Calu3 (cell line): ENCODE data around the gene ANXA3. TPM values are rescaled to one million over a fixed set of nuclear protein-coding genes. Genes with fewer than 3 reads are reported as not detected.

Experiments
- BruUV-seq: library from RNA; stranded (reverse); fragments of 400-500 nt; replicated peaks from 2 replicates; lab custom pipeline; 2021; lab: Mats Ljungman, UMichigan
- CTCF ChIA-PET: fragments of 300-600 bp; sonication (Branson Sonifier 250); formaldehyde crosslinking; loops from one replicate; lab custom pipeline; 2022; ENCODE audit warnings: antibody characterized with exemption; lab: Charles Lee
- DNase-seq: peaks from one replicate; pipeline ENCODE4 v3.0.0; 2022
- H3K27ac Mint-ChIP-seq: one replicate; pipeline ENCODE4 v1.8.0; 2022; ENCODE audit warnings: mixed read lengths; ENCODE audit not compliant: unreplicated experiment
- H3K27me3 Mint-ChIP-seq: one replicate; pipeline ENCODE4 v1.8.0; 2022; ENCODE audit warnings: mixed read lengths; ENCODE audit not compliant: unreplicated experiment
- H3K36me3 Mint-ChIP-seq: one replicate; pipeline ENCODE4 v1.8.0; 2022; ENCODE audit warnings: mild to moderate bottlenecking, moderate library complexity, mixed read lengths; ENCODE audit not compliant: insufficient read depth, unreplicated experiment
- H3K4me1 Mint-ChIP-seq: one replicate; pipeline ENCODE4 v1.8.0; 2022; ENCODE audit warnings: mild to moderate bottlenecking, low read depth, mixed read lengths; ENCODE audit not compliant: unreplicated experiment
- H3K4me3 Mint-ChIP-seq: one replicate; pipeline ENCODE4 v1.8.0; 2022; ENCODE audit warnings: mild to moderate bottlenecking, low read depth, moderate library complexity, mixed read lengths; ENCODE audit not compliant: unreplicated experiment
- H3K9me3 Mint-ChIP-seq: one replicate; pipeline ENCODE4 v1.8.0; 2022; ENCODE audit warnings: low read depth, mixed read lengths; ENCODE audit not compliant: unreplicated experiment
- intact Hi-C: fragments of 100-400 bp; cut with micrococcal nuclease; formaldehyde crosslinking; loops from one replicate; pipeline ENCODE4 v1.10.0; 2022; ENCODE audit not compliant: unreplicated experiment
- total RNA-seq: library from RNA; stranded (reverse); gene quantifications from 2 replicates; pipeline ENCODE4 v1.2.3, GENCODE V29; 2022
- TF ChIP-seq, protein P1 (sequence below): fragments of 200-600 bp; IDR thresholded peaks from one replicate; pipeline ENCODE4 v1.8.0; 2022; ENCODE audit warnings: antibody characterized with exemption; ENCODE audit not compliant: unreplicated experiment

The ANXA3 gene
- total RNA-seq, 1 experiment from 2014 or later: 188 TPM

DNA sequence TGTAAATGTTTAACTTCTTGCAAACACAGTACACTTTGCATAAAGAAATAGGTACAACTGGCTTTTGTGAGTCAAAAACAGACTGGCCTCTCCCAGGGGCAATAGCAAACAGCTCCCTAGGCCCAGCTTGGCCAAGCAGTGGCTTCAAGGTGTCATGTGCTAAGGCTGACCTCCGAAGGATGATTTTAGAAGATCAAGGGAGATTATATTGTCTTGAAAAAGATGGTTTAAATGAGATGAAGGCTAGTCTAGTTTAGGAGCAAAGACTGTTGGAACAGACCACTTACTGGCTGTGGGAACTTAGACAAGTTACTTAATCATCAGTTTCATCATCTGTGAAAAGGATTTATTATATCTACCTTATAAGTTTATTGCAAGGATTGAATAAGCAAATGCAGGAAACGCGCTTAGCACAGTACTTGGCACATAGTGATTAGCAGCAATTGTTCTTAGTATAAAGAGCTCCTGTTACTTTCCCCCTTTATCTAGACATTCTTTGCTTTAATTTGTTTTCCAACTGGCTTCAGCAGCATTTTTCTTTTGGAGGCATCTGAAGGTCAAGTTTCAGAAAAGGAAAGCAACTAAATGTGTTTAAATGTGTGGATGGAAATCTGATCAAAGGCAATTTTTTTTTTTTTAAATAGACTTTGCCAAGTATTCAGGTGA lies 17.2 kb downstream of the ANXA3 start:
- Mint-ChIP-seq H3K27ac (peak overlapping the region; percentile 99), H3K36me3 (peaks cover 73% of the 10 kb centered on the region), H3K9me3 (no peaks in the 10 kb centered on the region), H3K4me3 (peak overlapping the region; percentile 2), H3K27me3 (no peaks in the 10 kb centered on the region), H3K4me1 (peaks cover 45% of the 10 kb centered on the region)
- BruUV-seq: TSS peak; percentile 24
- no peak for DNase-seq
- CTCF ChIA-PET: interaction anchor here (0.6 to 1.8 kb wide), 7 partner anchors 8 to 706 kb away, joined by 3 to 8 read pairs (median 3); partner anchors contain the start of gene MRPL1
- intact Hi-C loops: loop anchor here (1.0 kb wide), 2 partner anchors 16 to 34 kb away; no protein-coding TSS in a partner anchor
- TF ChIP-seq, protein P1, sequence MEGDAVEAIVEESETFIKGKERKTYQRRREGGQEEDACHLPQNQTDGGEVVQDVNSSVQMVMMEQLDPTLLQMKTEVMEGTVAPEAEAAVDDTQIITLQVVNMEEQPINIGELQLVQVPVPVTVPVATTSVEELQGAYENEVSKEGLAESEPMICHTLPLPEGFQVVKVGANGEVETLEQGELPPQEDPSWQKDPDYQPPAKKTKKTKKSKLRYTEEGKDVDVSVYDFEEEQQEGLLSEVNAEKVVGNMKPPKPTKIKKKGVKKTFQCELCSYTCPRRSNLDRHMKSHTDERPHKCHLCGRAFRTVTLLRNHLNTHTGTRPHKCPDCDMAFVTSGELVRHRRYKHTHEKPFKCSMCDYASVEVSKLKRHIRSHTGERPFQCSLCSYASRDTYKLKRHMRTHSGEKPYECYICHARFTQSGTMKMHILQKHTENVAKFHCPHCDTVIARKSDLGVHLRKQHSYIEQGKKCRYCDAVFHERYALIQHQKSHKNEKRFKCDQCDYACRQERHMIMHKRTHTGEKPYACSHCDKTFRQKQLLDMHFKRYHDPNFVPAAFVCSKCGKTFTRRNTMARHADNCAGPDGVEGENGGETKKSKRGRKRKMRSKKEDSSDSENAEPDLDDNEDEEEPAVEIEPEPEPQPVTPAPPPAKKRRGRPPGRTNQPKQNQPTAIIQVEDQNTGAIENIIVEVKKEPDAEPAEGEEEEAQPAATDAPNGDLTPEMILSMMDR: no peak

DNA sequence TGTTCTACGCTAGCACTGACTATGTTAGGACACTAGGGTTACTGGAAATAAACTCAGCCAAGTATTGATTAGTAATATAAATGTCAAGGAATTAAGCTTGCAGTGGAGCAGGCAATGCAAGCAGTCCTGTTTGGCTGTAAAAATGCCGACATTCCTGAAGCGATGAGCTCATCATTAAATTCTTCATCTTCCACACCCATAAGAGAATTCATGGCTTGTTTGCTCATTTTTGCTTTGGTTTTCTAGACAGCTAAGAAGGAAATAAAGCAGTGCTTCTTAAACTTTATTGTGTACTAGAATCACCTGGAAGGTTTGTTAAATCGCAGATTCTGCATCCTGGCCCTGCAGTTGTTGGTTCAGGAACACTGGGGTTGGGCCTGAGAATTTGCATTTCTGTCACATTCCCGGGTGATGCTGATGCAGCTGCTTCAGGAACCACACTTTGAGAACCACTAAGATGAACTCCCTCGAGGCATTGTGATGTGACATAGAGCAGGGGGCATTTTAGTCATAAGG lies 17.8 kb downstream of the ANXA3 start:
- H3K4me1 Mint-ChIP-seq: peaks cover 42% of the 10 kb centered on the region
- H3K9me3 Mint-ChIP-seq: no peaks in the 10 kb centered on the region
- no peaks in the 10 kb centered on the region for H3K27me3 Mint-ChIP-seq
- H3K4me3 Mint-ChIP-seq: peak overlapping the region; percentile 2
- BruUV-seq: no TSS peak
- peaks cover 74% of the 10 kb centered on the region for H3K36me3 Mint-ChIP-seq
- TF ChIP-seq, protein P1: no peak
- CTCF ChIA-PET: interaction anchor here (0.6 to 1.8 kb wide), 7 partner anchors 8 to 707 kb away, joined by 3 to 8 read pairs (median 3); partner anchors contain the start of gene MRPL1
- peak; percentile 51 for DNase-seq
- H3K27ac Mint-ChIP-seq: peak overlapping the region; percentile 99
- intact Hi-C loops: loop anchor here (1.0 kb wide), 2 partner anchors 17 to 35 kb away; no protein-coding TSS in a partner anchor

DNA sequence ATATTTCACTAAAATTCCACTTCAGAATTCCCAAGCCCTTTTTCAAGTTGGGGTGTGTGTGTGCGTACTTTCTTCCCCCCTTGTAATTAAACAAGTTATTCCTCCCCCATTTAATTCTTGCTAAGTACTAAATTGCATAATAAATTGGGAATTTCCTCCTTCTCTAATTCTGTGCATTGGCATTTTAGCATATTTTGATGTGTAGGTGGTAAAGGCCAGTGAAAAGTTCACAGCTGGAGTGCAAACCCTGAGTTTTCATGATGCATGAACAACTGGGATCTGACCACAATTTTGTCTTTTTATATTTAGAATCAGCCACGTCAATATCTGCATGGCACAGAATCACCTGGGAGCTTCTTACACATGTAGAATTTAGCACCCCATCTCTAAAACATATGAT lies 18.5 kb downstream of the ANXA3 start:
- CTCF ChIA-PET: interaction anchor here (0.5 kb wide), 1 partner anchor 23 kb away, joined by 3 read pairs; no protein-coding TSS in a partner anchor
- Mint-ChIP-seq H3K4me1 (peaks cover 34% of the 10 kb centered on the region), H3K27me3 (no peaks in the 10 kb centered on the region), H3K9me3 (no peaks in the 10 kb centered on the region), H3K27ac (peak overlapping the region; percentile 67), H3K36me3 (peaks cover 69% of the 10 kb centered on the region), H3K4me3 (no peak overlapping the region)
- intact Hi-C loops: no loop called here
- DNase-seq: no peak
- TF ChIP-seq, protein P1: no peak
- no TSS peak for BruUV-seq

DNA sequence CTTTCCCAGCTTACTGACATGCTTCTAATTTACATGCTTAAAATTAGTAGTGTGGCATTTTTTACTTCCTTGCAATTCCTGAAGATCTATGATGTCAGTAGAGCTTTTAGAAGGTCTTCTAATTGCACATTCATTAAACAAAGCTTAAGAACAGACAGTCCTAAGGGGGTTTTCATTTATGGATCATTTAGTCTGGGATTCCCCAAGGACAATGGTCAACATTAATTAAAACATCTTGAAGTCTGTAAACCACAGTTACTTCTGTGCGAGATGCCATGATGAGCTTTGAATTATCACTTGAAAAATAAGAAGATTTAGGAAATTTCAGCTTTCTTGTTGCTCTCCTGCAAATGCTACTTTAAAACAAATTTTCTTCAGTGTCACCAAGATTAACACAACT lies 20.2 kb downstream of the ANXA3 start:
- peak overlapping the region; percentile 67 for H3K27ac Mint-ChIP-seq
- no peak overlapping the region for H3K4me3 Mint-ChIP-seq
- BruUV-seq: no TSS peak
- intact Hi-C loops: no loop called here
- DNase-seq: no peak
- peaks cover 69% of the 10 kb centered on the region for H3K36me3 Mint-ChIP-seq
- CTCF ChIA-PET: no interaction called here
- no peaks in the 10 kb centered on the region for H3K27me3 Mint-ChIP-seq
- TF ChIP-seq, protein P1: no peak
- H3K4me1 Mint-ChIP-seq: peaks cover 20% of the 10 kb centered on the region
- H3K9me3 Mint-ChIP-seq: no peaks in the 10 kb centered on the region
